WI38 (cell line): ENCODE results near the gene IGFBP3.
"Not testable (repeated sequence)": the region's sequence is repeated elsewhere in the genome, so short reads cannot be mapped to it uniquely, and the experiment has no call there.

Experiments used
- H3K4me3 ChIP-seq: 2 replicates; pipeline ENCODE4 v1.5.1; 2011; ENCODE audit warnings: low read depth, mild to moderate bottlenecking, control low read depth, low read length
- CTCF ChIP-seq: IDR thresholded peaks from 2 replicates; pipeline ENCODE4 v1.5.1; 2012; ENCODE audit warnings: low read depth, mild to moderate bottlenecking, control low read depth, low read length

Gene IGFBP3

GRCh38 chr7:45957721-45958120, 36.6 kb upstream of the IGFBP3 start:
- TF ChIP-seq CTCF, result no peak
- H3K4me3 ChIP-seq, result no peak overlapping the region

GRCh38 chr7:45955286-45955685, 34.2 kb upstream of the IGFBP3 start:
- no peak overlapping the region for H3K4me3 ChIP-seq
- TF ChIP-seq CTCF, result no peak

GRCh38 chr7:45953055-45953454, 32.0 kb upstream of the IGFBP3 start:
- not testable (repeated sequence) for H3K4me3 ChIP-seq

- TF ChIP-seq CTCF, result no peak
- H3K4me3 ChIP-seq, result no peak overlapping the region
Measured at GRCh38 chr7:45944058-45944457, 23.0 kb upstream of the IGFBP3 start.

- no peak for TF ChIP-seq CTCF
- no peak overlapping the region for H3K4me3 ChIP-seq
Measured at GRCh38 chr7:45940939-45941338, 19.9 kb upstream of the IGFBP3 start.

- H3K4me3 ChIP-seq, result not testable (repeated sequence)
Measured at GRCh38 chr7:45940237-45940781, 19.2 kb upstream of the IGFBP3 start.

- TF ChIP-seq CTCF, result no peak
- H3K4me3 ChIP-seq, result no peak overlapping the region
Measured at GRCh38 chr7:45939574-45939973, 18.5 kb upstream of the IGFBP3 start.

- TF ChIP-seq CTCF, result no peak
- no peak overlapping the region for H3K4me3 ChIP-seq
Measured at GRCh38 chr7:45938626-45939302, 17.7 kb upstream of the IGFBP3 start.
